GM10847 (cell line): ENCODE measurements around the gene PDZD8.

ENCODE experiments used
- POLR2A ChIP-seq: IDR thresholded peaks from 2 replicates; pipeline ENCODE4 v1.6.1; 2011; ENCODE audit not compliant: insufficient read length; ENCODE audit errors: extremely low read depth

Gene PDZD8, protein sequence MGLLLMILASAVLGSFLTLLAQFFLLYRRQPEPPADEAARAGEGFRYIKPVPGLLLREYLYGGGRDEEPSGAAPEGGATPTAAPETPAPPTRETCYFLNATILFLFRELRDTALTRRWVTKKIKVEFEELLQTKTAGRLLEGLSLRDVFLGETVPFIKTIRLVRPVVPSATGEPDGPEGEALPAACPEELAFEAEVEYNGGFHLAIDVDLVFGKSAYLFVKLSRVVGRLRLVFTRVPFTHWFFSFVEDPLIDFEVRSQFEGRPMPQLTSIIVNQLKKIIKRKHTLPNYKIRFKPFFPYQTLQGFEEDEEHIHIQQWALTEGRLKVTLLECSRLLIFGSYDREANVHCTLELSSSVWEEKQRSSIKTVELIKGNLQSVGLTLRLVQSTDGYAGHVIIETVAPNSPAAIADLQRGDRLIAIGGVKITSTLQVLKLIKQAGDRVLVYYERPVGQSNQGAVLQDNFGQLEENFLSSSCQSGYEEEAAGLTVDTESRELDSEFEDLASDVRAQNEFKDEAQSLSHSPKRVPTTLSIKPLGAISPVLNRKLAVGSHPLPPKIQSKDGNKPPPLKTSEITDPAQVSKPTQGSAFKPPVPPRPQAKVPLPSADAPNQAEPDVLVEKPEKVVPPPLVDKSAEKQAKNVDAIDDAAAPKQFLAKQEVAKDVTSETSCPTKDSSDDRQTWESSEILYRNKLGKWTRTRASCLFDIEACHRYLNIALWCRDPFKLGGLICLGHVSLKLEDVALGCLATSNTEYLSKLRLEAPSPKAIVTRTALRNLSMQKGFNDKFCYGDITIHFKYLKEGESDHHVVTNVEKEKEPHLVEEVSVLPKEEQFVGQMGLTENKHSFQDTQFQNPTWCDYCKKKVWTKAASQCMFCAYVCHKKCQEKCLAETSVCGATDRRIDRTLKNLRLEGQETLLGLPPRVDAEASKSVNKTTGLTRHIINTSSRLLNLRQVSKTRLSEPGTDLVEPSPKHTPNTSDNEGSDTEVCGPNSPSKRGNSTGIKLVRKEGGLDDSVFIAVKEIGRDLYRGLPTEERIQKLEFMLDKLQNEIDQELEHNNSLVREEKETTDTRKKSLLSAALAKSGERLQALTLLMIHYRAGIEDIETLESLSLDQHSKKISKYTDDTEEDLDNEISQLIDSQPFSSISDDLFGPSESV

DNA sequence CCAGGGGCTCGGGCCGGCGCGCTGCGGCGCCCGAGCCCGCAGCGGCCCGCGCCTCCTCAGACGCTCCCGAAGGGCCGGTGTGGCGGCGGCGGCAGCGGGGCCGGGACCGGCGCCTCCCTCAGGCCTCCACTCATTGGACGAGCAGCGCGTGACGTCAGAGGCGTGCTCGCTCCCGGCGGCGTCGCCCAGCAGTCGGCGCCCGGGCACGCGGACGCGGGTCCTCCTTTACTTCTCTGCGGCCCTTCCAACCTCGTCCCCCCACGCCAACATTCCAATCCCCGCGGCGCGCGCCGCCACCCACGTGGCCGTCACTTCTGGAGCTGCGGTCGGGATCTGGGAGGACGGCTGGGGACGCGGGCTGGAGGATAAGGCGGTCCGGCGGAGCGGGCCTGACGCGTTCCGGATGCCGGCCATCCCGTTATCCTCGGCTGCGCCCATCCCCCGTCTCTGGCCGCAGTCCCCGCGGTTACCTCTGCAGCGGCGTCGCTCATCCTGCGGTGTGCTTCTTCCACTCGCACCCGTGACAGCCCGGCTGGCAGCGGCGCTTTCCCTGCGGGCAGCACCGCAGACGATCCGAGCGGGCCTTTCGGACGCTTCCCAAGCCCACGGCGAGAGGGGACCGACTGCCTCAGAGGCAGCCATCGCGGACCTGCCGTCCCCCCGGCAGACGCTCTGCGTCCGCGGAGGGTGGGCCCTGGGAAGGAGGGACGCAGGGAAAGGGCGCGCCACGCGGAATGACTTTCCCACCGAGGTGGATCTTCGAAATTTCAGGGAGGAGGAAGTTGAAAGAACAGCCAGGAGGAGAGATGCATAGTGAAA, at the start of gene PDZD8:
TSS of gene PDZD8 (minus strand) at position 81 of the 819 bp plus-strand sequence. CDS start 213 bp downstream, outside the sequence.
- TF ChIP-seq POLR2A = peak; percentile 88

DNA sequence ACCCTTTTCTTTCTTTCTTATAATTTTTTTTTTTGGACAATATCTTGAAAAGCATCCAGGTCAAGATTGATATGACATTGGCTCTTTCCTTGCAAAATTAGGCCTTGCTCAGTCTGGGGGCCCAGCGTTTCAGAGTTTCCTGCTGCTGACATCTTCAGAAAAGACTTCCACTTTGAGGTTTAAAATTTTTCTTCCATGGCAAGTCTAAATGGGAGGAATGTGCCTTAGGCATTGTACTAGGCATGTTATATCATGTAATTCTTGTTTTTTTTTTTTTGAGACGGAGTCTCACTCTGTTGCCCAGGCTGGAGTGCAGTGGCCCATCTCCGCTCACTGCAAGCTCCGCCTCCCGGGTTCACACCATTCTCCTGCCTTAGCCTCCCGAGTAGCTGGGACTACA, 48.9 kb upstream of the PDZD8 start:
- no peak for TF ChIP-seq POLR2A

DNA sequence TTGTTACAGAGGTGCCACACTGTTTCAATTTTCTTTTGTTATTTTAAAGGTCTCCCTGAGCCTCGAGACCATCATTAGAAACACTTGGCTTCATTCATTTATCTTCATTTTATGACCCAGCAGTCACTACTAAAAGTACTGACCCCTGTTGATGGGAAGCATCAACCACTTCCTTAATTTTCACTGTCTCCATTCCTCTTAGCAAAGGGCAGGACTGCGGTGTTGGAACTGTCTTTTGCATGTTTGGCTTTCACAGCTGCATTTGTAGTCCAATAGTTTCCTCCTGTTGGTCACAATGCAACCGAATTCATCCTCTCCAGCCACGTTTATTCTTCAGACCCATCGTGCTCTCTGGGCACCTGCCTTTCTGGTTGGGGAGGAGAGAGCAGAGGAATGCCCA, 46.7 kb upstream of the PDZD8 start:
- TF ChIP-seq POLR2A = no peak

DNA sequence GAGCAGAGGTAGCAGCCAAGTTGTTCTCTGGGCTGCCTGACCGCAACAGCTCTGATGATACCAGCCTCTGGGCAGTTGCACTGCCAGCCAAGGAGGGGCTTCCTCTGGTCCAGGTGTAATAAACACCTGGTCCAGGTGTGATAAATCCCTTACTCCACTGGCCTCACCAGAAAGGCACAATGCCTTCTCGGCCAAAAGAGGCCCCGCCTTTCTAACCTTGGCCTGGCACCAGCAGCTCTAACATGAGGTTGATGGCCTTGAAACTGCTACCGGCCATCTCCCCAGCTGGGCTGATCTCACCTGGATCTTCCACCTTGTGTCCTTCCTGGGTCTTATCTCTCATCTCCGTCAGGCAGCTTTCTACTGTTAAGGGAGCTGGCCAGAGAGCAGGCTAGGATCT, 45.5 kb upstream of the PDZD8 start:
- no peak for TF ChIP-seq POLR2A

DNA sequence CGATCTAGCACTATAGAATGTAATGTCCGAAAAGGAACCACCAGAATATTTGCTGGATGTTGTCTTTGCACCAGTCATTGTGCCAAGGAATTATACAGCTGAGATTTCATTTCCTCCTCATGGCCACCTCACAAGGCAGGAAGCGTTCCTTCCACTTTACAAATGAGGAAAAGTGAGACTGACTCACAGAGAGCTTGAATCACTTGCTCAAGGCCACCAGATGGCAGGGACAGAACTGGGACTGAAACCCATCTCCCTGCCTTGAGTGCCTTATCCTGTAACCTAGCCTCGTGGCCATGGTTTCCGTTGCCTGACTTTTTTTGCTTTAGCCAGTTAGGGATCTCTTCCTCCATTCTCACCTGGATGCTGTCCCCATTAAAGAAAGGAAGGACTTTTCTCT, 44.7 kb upstream of the PDZD8 start:
- no peak for TF ChIP-seq POLR2A

DNA sequence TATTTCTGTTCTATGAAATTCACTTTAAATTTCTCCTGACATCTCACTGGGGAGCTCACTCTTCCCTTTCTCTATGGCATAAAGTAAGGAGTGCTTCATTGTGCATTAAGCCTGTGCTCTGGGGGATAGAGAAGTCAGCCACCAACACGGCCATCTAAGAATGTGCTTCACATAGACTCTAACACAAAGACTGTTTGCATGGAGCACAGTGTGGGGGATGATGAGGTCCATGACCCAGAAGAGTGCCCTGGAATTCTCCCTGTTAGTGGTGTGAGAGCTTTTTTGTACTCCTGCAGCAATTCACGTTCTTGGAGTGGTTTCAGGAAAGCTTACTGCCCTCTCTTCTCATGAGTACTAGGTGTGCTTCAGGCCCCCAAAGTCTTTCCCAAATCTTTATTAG, 43.9 kb upstream of the PDZD8 start:
- TF ChIP-seq POLR2A = no peak

DNA sequence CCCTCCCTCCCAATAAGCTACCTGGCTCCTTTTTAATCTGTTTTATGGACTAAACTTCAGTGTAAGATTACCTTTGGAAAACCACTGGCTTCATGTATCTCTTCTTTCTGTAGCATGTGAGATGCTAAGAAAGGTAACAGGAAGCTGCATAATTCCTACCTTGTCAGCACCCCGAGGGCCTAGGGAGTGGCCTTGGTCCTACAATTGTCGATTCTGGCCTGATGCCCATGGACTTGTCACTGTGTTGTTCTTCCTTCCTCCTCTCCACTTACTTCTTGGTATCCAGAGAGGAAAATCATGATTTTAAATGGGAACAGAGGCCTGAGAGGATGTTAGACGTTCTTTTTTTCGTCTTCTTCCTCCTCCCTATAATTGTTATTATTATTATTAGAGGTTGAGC, 42.9 kb upstream of the PDZD8 start:
- no peak for TF ChIP-seq POLR2A

DNA sequence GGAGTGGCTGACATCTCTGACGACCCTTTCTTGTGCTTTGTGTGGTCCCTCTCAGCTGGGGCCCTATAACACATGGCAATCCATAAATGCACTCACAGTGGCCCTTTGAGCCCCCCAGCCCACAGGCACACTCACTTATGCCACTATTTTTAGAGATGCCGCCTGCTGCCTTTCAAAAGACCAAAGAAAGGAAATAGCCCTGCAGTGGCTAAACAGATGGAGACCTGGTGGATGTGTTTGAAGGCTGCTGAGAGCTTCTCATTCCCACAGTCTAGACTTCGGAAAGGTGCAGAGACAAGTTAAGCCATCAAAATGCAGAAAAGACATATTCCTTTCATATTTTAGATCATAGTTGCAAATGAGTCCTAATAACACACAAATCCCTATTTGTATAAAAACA, 42.0 kb upstream of the PDZD8 start:
- no peak for TF ChIP-seq POLR2A

DNA sequence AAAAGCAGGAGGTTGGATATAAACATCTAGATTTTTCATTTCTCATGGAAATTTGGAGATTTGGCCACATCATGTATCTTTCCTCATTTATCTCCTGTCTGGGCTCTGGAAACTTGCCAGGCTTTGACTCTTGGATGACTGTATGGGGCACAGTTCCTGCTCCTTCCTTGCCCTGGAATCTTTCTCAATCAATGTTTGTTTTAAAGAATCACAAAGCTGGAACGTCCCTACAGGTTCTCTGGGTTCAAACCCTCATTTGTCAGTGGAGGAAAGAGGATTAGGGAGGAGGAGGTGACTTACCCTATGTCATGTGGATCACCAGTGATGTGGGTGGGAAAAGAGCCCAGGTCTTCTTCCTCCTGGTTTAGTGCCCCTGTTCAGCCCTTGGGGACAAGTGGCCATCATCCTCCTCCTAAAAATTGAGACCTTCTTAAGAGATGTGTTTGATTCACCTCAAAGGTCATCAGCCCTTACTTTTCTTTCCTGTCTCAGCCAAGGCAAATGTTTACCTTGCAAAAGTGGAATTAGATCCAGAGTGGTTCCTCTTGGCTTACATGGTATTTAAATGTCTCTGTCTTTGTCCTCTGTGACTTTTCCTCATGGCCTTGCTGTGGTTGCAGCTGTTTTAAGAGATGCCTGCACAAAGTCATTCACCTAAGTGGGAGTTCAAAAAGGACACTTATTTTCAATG, 38.8 kb upstream of the PDZD8 start:
- TF ChIP-seq POLR2A = no peak

DNA sequence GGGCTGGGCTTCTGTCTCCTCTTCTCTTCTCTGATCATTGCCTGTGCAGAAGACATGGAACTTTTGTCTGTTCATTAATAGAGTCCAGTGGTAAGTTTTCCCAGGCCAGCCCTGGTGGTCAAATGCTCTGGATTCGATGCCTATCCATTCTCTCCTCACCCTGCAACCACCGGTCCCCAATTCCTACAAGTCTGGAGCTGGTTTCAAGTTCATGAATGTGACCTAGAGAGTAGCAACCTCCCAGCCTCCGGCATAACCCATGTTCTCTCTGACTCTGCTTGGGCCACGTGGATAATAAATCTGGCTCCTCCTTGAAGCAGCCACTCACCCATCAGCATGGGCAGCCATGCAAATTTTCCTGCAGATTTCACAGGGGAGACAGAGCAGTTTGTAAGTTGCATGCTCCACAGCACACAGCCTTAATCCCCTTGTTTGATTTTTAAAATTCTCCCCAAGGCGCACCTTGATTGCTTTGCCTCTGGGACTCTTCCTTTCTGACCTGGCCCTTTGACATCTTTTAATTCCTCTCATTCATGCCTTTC, 37.3 kb upstream of the PDZD8 start:
- no peak for TF ChIP-seq POLR2A

DNA sequence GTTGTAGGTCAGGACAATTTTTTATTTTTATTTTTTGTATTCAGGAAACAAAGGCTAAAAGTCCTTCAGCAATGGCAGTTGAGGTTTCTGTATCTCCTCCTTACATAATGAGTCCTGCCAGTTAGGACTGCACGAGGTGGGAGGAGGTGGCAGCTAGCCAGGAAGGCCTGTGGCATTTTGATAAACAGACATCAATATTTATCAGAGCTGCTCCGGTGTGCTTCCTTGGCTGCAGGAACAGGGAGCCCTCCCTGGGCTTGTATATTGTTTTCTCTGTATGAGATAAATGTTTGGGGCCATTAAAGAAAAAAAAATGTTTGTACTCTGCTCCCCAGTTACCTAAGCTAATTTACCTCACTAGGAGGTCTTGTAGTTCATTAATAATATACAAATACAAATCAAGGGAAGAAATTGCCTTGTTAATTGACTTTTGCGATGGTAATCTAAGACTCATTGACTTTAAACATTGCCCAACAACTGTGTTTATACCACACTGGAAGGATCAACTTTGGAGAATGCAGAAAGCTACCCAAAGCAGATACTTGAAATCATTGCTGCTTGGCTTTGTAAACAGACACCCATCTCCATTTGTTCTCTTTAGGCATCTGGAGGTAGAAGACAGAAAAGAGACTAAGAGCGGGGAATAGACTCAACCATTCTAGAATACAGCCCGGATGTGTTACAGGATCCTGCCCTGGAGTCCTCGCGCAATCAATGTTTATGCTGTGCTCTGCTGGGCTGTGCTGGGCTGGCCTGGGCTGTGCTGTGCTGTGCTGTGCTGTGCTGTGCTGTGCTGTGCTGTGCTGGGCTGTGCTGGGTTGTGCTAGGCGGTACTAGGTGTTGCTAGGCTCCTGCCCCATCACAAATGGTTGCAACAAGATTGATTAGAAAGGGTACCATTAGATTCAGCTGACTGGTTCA, 36.5 kb upstream of the PDZD8 start:
- no peak for TF ChIP-seq POLR2A

DNA sequence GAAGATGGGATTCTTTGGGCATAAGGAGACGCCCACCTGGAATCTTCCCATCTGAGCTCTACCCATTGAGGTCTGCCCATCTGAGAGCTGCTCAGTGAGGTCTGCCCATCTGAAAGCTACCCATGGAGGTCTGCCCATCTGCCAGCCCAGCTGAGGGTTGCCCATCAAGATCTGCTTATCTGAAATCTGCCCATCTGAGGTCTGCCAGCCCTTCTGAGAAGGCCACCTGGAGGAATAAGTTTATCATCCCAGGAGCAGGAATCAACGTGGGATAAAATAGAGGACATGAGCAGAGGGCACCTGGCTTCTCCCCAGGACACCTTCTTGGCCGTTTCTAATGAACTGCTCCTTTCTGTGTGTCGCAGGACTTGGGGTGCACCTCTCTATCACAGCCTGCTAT, 35.3 kb upstream of the PDZD8 start:
- no peak for TF ChIP-seq POLR2A
